GM23338 (cell line): ENCODE data around the gene ZNF480. TPM values are rescaled to one million over a fixed set of nuclear protein-coding genes. Genes with fewer than 3 reads are reported as not detected.

Experiments used
- ATAC-seq: fragments of 200-7000 bp; cut with Tn5 transposase; 3 replicates; pipeline ENCODE4 v1.9.1; 2020
- DNase-seq: peaks from one replicate; pipeline ENCODE4 v3.0.0-alpha.2; 2015; ENCODE audit warnings: low spot score
- H2AFZ ChIP-seq: fragments of 200-600 bp; sonication (generic); 2 replicates; pipeline ENCODE4 v1.8.0; 2016; ENCODE audit warnings: antibody characterized with exemption, mild to moderate bottlenecking, moderate library complexity
- H3F3A ChIP-seq: fragments of 200-600 bp; sonication (generic); replicated peaks from 2 replicates; pipeline ENCODE4 v1.8.0; 2017; ENCODE audit warnings: antibody characterized with exemption, mixed run types, low read depth
- H3K27ac ChIP-seq: fragments of 200-600 bp; sonication (generic); 2 replicates; pipeline ENCODE4 v1.6.1; 2016; ENCODE audit warnings: low read depth
- H3K27me3 ChIP-seq: fragments of 200-600 bp; sonication (generic); 2 replicates; pipeline ENCODE4 v1.8.0; 2016; ENCODE audit warnings: mild to moderate bottlenecking, mixed run types, moderate library complexity; ENCODE audit not compliant: insufficient read depth
- H3K36me3 ChIP-seq: fragments of 200-600 bp; sonication (generic); 2 replicates; pipeline ENCODE4 v1.8.0; 2016; ENCODE audit warnings: mild to moderate bottlenecking; ENCODE audit not compliant: insufficient read depth
- H3K4me1 ChIP-seq: fragments of 200-600 bp; sonication (generic); 2 replicates; pipeline ENCODE4 v1.8.0; 2016; ENCODE audit warnings: mild to moderate bottlenecking, moderate library complexity; ENCODE audit not compliant: insufficient read depth
- H3K4me2 ChIP-seq: fragments of 200-600 bp; sonication (generic); 2 replicates; pipeline ENCODE4 v1.7.1; 2017; ENCODE audit warnings: mixed run types
- H3K4me3 ChIP-seq: fragments of 200-600 bp; sonication (generic); 2 replicates; pipeline ENCODE4 v1.6.1; 2016; ENCODE audit warnings: mixed run types
- H3K79me2 ChIP-seq: fragments of 200-600 bp; sonication (generic); replicated peaks from 2 replicates; pipeline ENCODE4 v1.8.0; 2017; ENCODE audit warnings: mild to moderate bottlenecking; ENCODE audit not compliant: insufficient read depth
- H3K9me2 ChIP-seq: fragments of 200-600 bp; sonication (generic); 2 replicates; pipeline ENCODE4 v1.8.0; 2017; ENCODE audit not compliant: insufficient read depth
- H4K20me1 ChIP-seq: fragments of 200-600 bp; sonication (generic); replicated peaks from 2 replicates; pipeline ENCODE4 v1.8.0; 2017; ENCODE audit warnings: mild to moderate bottlenecking; ENCODE audit not compliant: insufficient read depth
- H3K27ac Mint-ChIP-seq: 2 replicates; pipeline ENCODE4 v1.8.0; 2020; ENCODE audit warnings: inconsistent platforms, mild to moderate bottlenecking, moderate library complexity, mixed read lengths
- H3K27me3 Mint-ChIP-seq: 3 replicates; pipeline ENCODE4 v1.8.0; 2022; ENCODE audit warnings: low read depth, mild to moderate bottlenecking, moderate library complexity, mixed read lengths, inconsistent platforms; ENCODE audit not compliant: insufficient read depth, poor library complexity
- H3K36me3 Mint-ChIP-seq: 3 replicates; pipeline ENCODE4 v1.8.0; 2021; ENCODE audit warnings: low read depth, mild to moderate bottlenecking, inconsistent platforms, moderate library complexity, mixed read lengths
- H3K4me1 Mint-ChIP-seq: 3 replicates; pipeline ENCODE4 v1.8.0; 2020; ENCODE audit warnings: mild to moderate bottlenecking, inconsistent platforms, mixed read lengths
- H3K4me3 Mint-ChIP-seq: 3 replicates; pipeline ENCODE4 v1.8.0; 2021; ENCODE audit warnings: moderate library complexity, mild to moderate bottlenecking, inconsistent platforms, mixed read lengths
- H3K9me3 Mint-ChIP-seq: 3 replicates; pipeline ENCODE4 v1.8.0; 2020; ENCODE audit warnings: moderate library complexity, mild to moderate bottlenecking, inconsistent platforms, mixed read lengths
- CTCF ChIP-seq, 2 experiments: fragments of 200-600 bp in 1 of 2; sonication (generic) in 1 of 2; conservative IDR thresholded peaks; 2 replicates each; pipeline versions ENCODE4 v1.5.1 to v1.6.1; 2016 to 2017; ENCODE audit warnings: antibody characterized with exemption in 2 of 2, low read depth in 2 of 2, mild to moderate bottlenecking in 2 of 2, moderate library complexity in 1 of 2
- EZH2phosphoT487 ChIP-seq: fragments of 200-600 bp; sonication (generic); IDR thresholded peaks from one replicate; pipeline ENCODE4 v1.8.1; 2018; ENCODE audit warnings: antibody characterized with exemption; ENCODE audit not compliant: unreplicated experiment
- JUNB ChIP-seq: IDR thresholded peaks from one replicate; pipeline ENCODE4 v1.6.1; 2016; ENCODE audit warnings: antibody characterized with exemption; ENCODE audit not compliant: unreplicated experiment
- ZNF114 ChIP-seq: fragments of 250-450 bp; sonication (Bioruptor Pico); IDR thresholded peaks from 2 replicates; pipeline ENCODE4 v1.5.0; 2020; ENCODE audit warnings: mild to moderate bottlenecking, moderate library complexity
- ZNF331 ChIP-seq: fragments of 250-450 bp; sonication (Bioruptor Pico); IDR thresholded peaks from 2 replicates; pipeline ENCODE4 v1.5.0; 2020; ENCODE audit warnings: low read depth, mild to moderate bottlenecking, moderate library complexity
- ZNF462 ChIP-seq: fragments of 250-450 bp; sonication (Bioruptor Pico); IDR thresholded peaks from 2 replicates; pipeline ENCODE4 v1.5.0; 2020; ENCODE audit warnings: mild to moderate bottlenecking, moderate library complexity
- polyA plus RNA-seq: library from polyadenylated mRNA; unstranded; fragments of >200 nt; fragmentation: Nextera tagmentation; extraction: Ambion mirVana; gene quantifications from 2 replicates; pipeline ENCODE4 v1.2.1, GENCODE V29; 2016
- total RNA-seq: library from RNA; depleted of rRNA; stranded (reverse); fragments of >200 nt; shearing (Covaris generic); gene quantifications from 2 replicates; pipeline ENCODE4 v1.2.3, GENCODE V29; 2014

Gene ZNF480
- total and polyA plus RNA-seq, 2 experiments from 2014 or later, result 34.1 to 37.9 TPM

- Histone ChIP-seq H3K79me2 (peaks cover 96% of the 10 kb centered on the region), H3K9me2 (no peaks in the 10 kb centered on the region; the same call in 1 of the 2 replicates), H3K27me3 (no peaks in the 10 kb centered on the region), H3K4me1 (peaks cover 21% of the 10 kb centered on the region), H2AFZ (no peak overlapping the region), H3K4me2 (no peak overlapping the region), H3F3A (no peaks in the 10 kb centered on the region), H4K20me1 (peaks cover 62% of the 10 kb centered on the region), H3K4me3 (no peak overlapping the region), H3K27ac (no peak overlapping the region), H3K36me3 (peaks cover 5% of the 10 kb centered on the region; the same call in 1 of the 2 replicates)
- DNase-seq (no peak), ATAC-seq (no peak)
- Mint-ChIP-seq H3K27me3 (peaks cover 17% of the 10 kb centered on the region), H3K27ac (no peak overlapping the region), H3K9me3 (peaks cover 9% of the 10 kb centered on the region), H3K4me1 (peaks cover 30% of the 10 kb centered on the region; the same call in 2 of the 3 replicates), H3K36me3 (peaks cover 69% of the 10 kb centered on the region), H3K4me3 (no peak overlapping the region)
- TF ChIP-seq ZNF462 (CRISPR knock-in tag) (no peak), CTCF (conservative IDR thresholded peaks at IDR 0.05; ENCODE audit: low read depth in 2 of 2) (no peak), ZNF331 (CRISPR knock-in tag) (no peak), JUNB (no peak), ZNF114 (CRISPR knock-in tag) (no peak), EZH2phosphoT487 (no peak)
Measured at GRCh38 chr19:52274191-52274590, 22.8 kb upstream of the ZNF480 start.
